HCT116 (cell line): ENCODE data around the gene PML. TPM values are rescaled to one million over a fixed set of nuclear protein-coding genes. Genes with fewer than 3 reads are reported as not detected.

Experiments used
- ATAC-seq: fragments of 200-7000 bp; cut with Tn5 transposase; 2 replicates; pipeline ENCODE4 v1.9.1; 2020; ENCODE audit warnings: mild to moderate bottlenecking, moderate library complexity
- BruUV-seq: library from RNA; stranded (reverse); fragments of 400-500 nt; replicated peaks from 2 replicates; lab custom pipeline; 2021; lab: Mats Ljungman, UMichigan
- CTCF ChIA-PET: fragments of 300-600 bp; sonication (Branson Sonifier 250); formaldehyde crosslinking; loops from one replicate; lab custom pipeline; 2021; ENCODE audit warnings: antibody characterized with exemption; lab: Charles Lee
- POLR2A ChIA-PET: fragments of 300-600, 350-600 bp; sonication (Branson Sonifier 250); formaldehyde crosslinking; loops from one replicate; lab custom pipeline; 2021; ENCODE audit warnings: antibody characterized with exemption; lab: Charles Lee
- RAD21 ChIA-PET, 2 experiments: fragments of 300-600 bp; sonication (Branson Sonifier 250); formaldehyde crosslinking; loops; one replicate each; lab custom pipeline; 2023; ENCODE audit warnings: low total read pairs in 2 of 2; ENCODE audit not compliant: uncharacterized antibody in 2 of 2, unreplicated experiment in 2 of 2, low non-redundant PET in 1 of 2; lab: Charles Lee
- DNase-seq: peaks from one replicate; pipeline ENCODE4 v3.0.0-alpha.2; 2010; ENCODE audit warnings: low read depth, low spot score
- H2AFZ ChIP-seq: fragments of 200-600 bp; shearing (Covaris generic), sonication (generic); 2 replicates; pipeline ENCODE4 v1.6.1; 2017; ENCODE audit warnings: low read depth, mixed run types, mixed read lengths, antibody characterized with exemption, low read length; ENCODE audit not compliant: poor library complexity, severe bottlenecking
- H3K27ac ChIP-seq: 2 replicates; pipeline ENCODE4 v1.5.1; 2012; ENCODE audit warnings: low read depth, low read length
- H3K27me3 ChIP-seq: fragments of 200-600 bp; sonication (generic); 2 replicates; pipeline ENCODE4 v1.6.1; 2016; ENCODE audit warnings: mixed run types, low read length, mixed read lengths; ENCODE audit not compliant: insufficient read depth
- H3K36me3 ChIP-seq, 2 experiments: fragments of 200-500 bp in 1 of 2; fragments of 200-600 bp in 1 of 2; sonication (Bioruptor generic) in 1 of 2; sonication (generic) in 1 of 2; 2 replicates each; pipeline versions ENCODE4 v1.5.1 to v1.6.1; 2014 to 2016; ENCODE audit warnings: low read length in 2 of 2, inconsistent platforms in 1 of 2, mixed read lengths in 1 of 2, mixed run types in 1 of 2; ENCODE audit not compliant: insufficient read depth in 2 of 2, control insufficient read depth in 1 of 2
- H3K4me1 ChIP-seq, 2 experiments: fragments of 200-600 bp in 1 of 2; sonication (generic) in 1 of 2; 2 replicates each; pipeline versions ENCODE4 v1.5.1 to v1.6.1; 2012 to 2017; ENCODE audit warnings: low read length in 2 of 2, inconsistent platforms in 1 of 2, mild to moderate bottlenecking in 1 of 2, mixed read lengths in 1 of 2, mixed run types in 1 of 2, moderate library complexity in 1 of 2; ENCODE audit not compliant: insufficient read depth in 2 of 2, control insufficient read depth in 1 of 2
- H3K4me2 ChIP-seq: fragments of 200-600 bp; sonication (generic); 2 replicates; pipeline ENCODE4 v1.6.1; 2017; ENCODE audit warnings: mixed run types, low read length, mixed read lengths
- H3K4me3 ChIP-seq, 2 experiments: fragments of 200-600 bp in 1 of 2; sonication (generic) in 1 of 2; replicated peaks in 1 of 2; 2 replicates each; pipeline ENCODE4 v1.5.1; 2011 to 2016; ENCODE audit warnings: low read length in 2 of 2, control low read depth in 1 of 2, low read depth in 1 of 2, mild to moderate bottlenecking in 1 of 2, mixed read lengths in 1 of 2, mixed run types in 1 of 2
- H3K79me2 ChIP-seq: fragments of 200-600 bp; sonication (generic); 2 replicates; pipeline ENCODE4 v1.6.1; 2017; ENCODE audit warnings: mild to moderate bottlenecking, mixed run types, low read length, moderate library complexity, mixed read lengths; ENCODE audit not compliant: insufficient read depth
- H3K9ac ChIP-seq: fragments of 200-600 bp; sonication (generic); 2 replicates; pipeline ENCODE4 v1.6.1; 2016; ENCODE audit warnings: low read length, mixed read lengths
- H3K9me2 ChIP-seq: fragments of 200-600 bp; sonication (generic), shearing (Covaris generic); 2 replicates; pipeline ENCODE4 v1.6.1; 2017; ENCODE audit warnings: mixed run types, mild to moderate bottlenecking, moderate library complexity; ENCODE audit not compliant: insufficient read depth
- H3K9me3 ChIP-seq, 2 experiments: fragments of 200-500 bp in 1 of 2; fragments of 200-600 bp in 1 of 2; sonication (Bioruptor generic) in 1 of 2; sonication (generic) in 1 of 2; 2 replicates each; pipeline ENCODE4 v1.6.1; 2014 to 2017; ENCODE audit warnings: low read length in 2 of 2, mixed read lengths in 2 of 2, inconsistent platforms in 1 of 2, low read depth in 1 of 2, mild to moderate bottlenecking in 1 of 2, mixed run types in 1 of 2, moderate library complexity in 1 of 2; ENCODE audit not compliant: control insufficient read depth in 1 of 2, insufficient read depth in 1 of 2
- H4K20me1 ChIP-seq: fragments of 200-600 bp; sonication (generic), shearing (Covaris generic); 2 replicates; pipeline ENCODE4 v1.6.1; 2017; ENCODE audit warnings: mixed run types, mild to moderate bottlenecking, moderate library complexity; ENCODE audit not compliant: insufficient read depth
- ELF1 ChIP-seq: IDR thresholded peaks from 2 replicates; pipeline ENCODE4 v1.6.1; 2012; ENCODE audit warnings: low read depth, borderline replicate concordance
- REST ChIP-seq: IDR thresholded peaks from 2 replicates; pipeline ENCODE4 v1.6.1; 2012; ENCODE audit warnings: low read depth
- TCF7L2 ChIP-seq: IDR thresholded peaks from 2 replicates; pipeline ENCODE4 v1.7.0; 2011; ENCODE audit warnings: borderline replicate concordance, inconsistent platforms; ENCODE audit not compliant: insufficient read depth, insufficient read length; ENCODE audit errors: extremely low read depth
- intact Hi-C: fragments of 100-400 bp; cut with micrococcal nuclease; formaldehyde crosslinking; loops from 2 replicates; pipeline ENCODE4 v1.10.0; 2022
- total RNA-seq: library from RNA; stranded (reverse); gene quantifications from one replicate; pipeline ENCODE4 v1.2.1, GENCODE V29; 2021; ENCODE audit not compliant: unreplicated experiment
- TF ChIP-seq, protein P1 (sequence below): IDR thresholded peaks from 2 replicates; pipeline ENCODE4 v1.6.1; 2012

Gene PML
- total RNA-seq, 1 experiment from 2014 or later, result 28.1 TPM

DNA sequence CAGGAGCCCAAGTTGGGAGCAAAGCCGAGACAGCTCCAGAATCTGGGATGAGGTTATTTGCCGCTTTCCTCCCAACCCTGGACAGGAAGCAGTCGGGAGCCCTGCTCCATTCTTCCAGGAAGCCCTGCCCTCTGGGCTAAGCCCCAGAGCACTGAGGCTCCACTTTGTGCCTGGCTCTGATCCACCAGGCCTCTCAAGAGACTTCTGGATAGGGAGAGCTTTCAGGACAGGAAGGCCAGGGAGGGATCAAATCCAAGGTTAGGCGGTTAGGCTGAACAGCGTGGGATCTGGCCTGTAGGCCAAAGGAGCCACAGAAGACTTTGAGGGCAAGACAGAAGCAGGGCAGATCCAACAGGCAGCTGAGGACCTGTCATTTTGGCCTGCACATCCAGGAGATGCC lies 3.3 kb upstream of the PML start:
- POLR2A ChIA-PET, result no interaction called here
- no peak for ATAC-seq
- TF ChIP-seq REST (no peak), TCF7L2 (no peak), ELF1 (no peak)
- TF ChIP-seq, protein P1, sequence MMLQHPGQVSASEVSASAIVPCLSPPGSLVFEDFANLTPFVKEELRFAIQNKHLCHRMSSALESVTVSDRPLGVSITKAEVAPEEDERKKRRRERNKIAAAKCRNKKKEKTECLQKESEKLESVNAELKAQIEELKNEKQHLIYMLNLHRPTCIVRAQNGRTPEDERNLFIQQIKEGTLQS, result no peak
- TF ChIP-seq, all 23 proteins: peak for 0
- Histone ChIP-seq H3K27ac (peak overlapping the region; percentile 31), H3K79me2 (peaks cover 6% of the 10 kb centered on the region; the same call in 1 of the 2 replicates), H3K4me3 (peak overlapping the region; percentile 69 to 81), H3K4me1 (peaks cover 22 to 64% of the 10 kb centered on the region in 2 experiments), H2AFZ (no peak overlapping the region), H3K9ac (peak overlapping the region; percentile 62), H3K9me2 (no peaks in the 10 kb centered on the region), H4K20me1 (no peaks in the 10 kb centered on the region), H3K9me3 (no peaks in the 10 kb centered on the region), H3K4me2 (peak overlapping the region; percentile 91), H3K27me3 (no peaks in the 10 kb centered on the region), H3K36me3 (no peaks in the 10 kb centered on the region)
- intact Hi-C loops, result no loop called here
- DNase-seq, result no peak
- RAD21 ChIA-PET, result no interaction called here
- BruUV-seq, result TSS peak; percentile 30
- CTCF ChIA-PET, result interaction anchor here (0.9 kb wide), 1 partner anchor 18 kb away, joined by 4 read pairs; no protein-coding TSS in a partner anchor
